ENCODE results near the gene NFKB2.

- no peak for TF ChIP-seq CTCF (IDR thresholded peaks at IDR 0.05)
- no peak for TF ChIP-seq EZH2 (IDR thresholded peaks at IDR 0.05)
These were observed 28.6 kb downstream of the NFKB2 start for GRCh38 chr10:102424145-102424544.
